ENCODE results near the gene KIAA0232.

GRCh38 chr4:6928081-6928480 lies 145.6 kb downstream of the KIAA0232 start:
- TF ChIP-seq CTCF (IDR thresholded peaks at IDR 0.05), result no peak
- no peak for TF ChIP-seq POLR2A (IDR thresholded peaks at IDR 0.05; ENCODE audit: low read depth)
- TF ChIP-seq POLR2AphosphoS5 (IDR thresholded peaks at IDR 0.05), result no peak
- TF ChIP-seq EP300 (IDR thresholded peaks at IDR 0.05), result no peak

Data from esophagus muscularis mucosa (tissue), 4 donors.